Jurkat, Clone E6-1 (cell line): ENCODE measurements around the gene DOLPP1.

Source experiments
- DNase-seq: peaks from one replicate; pipeline ENCODE4 v3.0.0-alpha.2; 2011; ENCODE audit warnings: low read depth, low spot score
- H3K4me3 ChIP-seq: 2 replicates; pipeline ENCODE4 v1.5.1; 2011; ENCODE audit warnings: mild to moderate bottlenecking, low read length, control low read depth, moderate library complexity

Gene DOLPP1

DNA sequence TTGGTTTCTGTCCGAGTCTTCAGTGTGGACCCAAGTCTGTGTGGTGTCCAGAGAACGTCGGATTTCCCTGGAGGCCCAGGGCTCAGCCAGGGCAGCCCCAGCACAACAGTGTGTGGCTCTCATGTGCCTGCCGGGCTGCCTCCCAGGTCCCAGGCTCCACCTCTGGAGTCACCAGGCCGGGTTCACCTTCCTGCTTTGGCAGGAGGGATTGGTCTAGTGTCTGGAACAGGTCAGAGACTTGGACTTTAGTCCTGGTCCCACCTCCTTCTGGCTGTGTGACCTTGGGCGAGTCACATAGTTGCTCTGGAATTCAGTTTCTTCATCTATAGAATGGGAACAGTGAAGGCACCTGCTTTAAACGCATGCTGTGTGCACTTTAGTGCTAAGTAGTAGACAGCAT, 3.2 kb downstream of the DOLPP1 start:
- H3K4me3 ChIP-seq, result no peak overlapping the region
- no peak for DNase-seq

DNA sequence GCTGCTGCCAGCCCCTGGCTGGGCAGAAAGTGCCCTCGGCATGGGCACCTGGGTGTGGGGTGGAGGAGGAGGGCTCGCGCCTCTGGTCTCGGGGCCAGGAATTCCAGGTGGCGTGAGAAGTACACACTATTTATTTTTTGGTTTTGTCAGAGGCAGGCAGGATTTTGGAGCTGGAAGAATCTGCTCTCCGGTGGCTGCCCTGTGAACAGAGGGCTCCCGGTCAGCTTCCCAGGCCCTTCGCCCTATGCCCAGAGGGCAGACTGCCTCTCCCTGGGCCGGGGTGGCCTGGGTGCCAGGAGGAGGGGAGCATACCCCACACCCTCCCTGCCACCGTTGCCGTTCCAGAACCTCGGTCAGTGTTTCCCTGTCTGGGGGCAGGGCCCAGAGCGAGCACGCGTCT, 8.3 kb downstream of the DOLPP1 start:
- H3K4me3 ChIP-seq, result no peak overlapping the region
- no peak for DNase-seq

DNA sequence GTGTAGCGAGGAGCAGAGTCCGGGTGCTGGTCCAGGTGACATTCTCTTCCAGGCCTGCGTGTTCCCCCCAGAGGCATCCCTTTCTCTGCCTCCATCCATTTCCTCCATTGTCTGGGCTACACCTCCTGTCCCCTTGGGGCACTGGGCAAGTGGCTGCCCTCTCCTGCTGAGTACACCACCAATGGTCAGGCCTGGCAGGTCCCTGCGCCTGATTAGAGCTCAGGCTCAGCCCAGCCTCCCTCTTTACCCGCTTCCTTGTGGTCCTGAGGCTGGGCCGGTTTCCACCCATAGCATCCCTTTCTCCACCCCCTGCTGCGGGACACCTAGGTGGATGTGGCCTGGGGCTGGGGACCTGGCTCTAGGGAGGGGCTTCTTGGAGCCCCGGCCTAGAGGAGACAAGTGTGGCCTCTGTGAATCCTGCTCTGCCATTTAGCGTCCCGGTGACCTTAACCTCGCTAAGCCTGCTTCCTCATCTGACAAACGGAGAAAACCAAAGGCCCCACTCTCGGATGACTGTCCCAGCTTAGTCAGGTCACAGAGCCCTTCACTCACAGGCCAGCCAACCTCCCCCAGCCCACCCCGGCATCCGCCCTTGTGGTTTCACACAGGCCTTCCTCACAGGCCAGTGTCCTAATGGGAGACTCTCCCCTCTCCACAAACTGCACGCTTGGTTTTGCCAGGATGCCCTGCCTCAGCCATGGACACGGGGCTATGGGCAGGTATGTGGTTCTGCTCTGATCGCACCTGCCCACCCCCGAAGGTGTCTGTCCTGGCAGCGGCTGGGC, 12.9 kb downstream of the DOLPP1 start:
- H3K4me3 ChIP-seq, result no peak overlapping the region
- no peak for DNase-seq

DNA sequence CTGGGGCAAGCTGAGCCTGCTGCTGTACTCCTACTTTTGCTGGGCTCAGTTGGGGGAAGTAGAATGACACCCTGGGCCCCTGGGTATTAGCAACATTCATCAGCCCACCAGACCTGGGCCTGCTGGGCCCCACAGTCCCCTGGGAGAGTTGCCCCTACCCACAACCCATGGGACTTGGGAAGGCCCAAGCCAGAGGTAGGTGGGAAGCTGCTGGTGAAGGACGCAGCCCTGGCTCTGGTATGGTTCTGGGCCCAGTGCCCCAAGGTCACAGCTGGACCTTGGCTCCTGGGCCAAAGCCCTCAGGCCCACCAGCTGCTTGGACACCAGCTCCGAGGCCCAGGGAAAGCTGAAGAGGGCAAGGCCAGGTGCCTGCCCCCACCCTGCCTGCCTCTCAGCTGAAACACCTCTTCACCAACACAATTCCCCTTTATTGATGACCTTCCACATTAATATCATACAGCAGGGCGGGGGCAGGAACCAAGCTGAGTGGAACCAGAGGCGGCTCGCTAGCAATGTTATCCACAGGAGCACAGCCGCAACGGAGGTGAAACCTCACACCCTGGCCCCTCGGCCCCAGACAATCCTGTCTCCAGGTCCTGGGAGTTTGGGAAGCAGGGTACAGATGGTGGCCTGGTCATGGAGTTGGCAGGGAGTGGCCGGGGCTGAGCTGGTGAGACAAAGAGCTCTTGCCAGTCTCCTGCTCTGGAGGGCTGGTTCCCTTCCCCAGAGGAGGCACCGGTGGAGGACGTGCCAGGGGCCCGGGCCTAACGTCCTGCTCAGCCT, 13.7 kb downstream of the DOLPP1 start:
- no peak overlapping the region for H3K4me3 ChIP-seq
- no peak for DNase-seq

DNA sequence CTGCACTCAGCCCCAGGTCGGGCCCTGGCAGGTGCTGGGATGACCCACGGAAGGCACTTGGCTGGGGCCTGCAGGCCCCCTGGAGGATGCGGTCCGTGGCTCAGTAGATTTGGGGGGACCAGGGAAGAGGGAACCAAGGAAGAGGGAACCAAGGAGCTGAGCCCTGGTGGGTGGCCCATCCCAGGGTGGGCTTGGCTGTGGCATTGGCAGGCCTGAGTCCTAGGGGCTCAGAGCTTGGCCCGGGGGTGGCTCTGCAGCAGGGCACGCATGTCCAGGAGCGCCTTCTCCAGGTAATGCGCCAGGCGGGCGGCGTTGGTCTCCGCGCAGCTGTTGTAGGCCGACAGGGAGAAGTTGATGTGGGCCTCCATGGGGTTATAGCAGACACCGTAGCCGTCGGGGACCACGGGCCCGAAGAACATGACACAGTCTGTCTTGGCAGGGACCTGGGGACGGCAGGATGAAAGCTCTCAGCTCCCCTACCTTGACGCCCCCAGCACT, 14.3 kb downstream of the DOLPP1 start:
- no peak for DNase-seq
- H3K4me3 ChIP-seq, result no peak overlapping the region

DNA sequence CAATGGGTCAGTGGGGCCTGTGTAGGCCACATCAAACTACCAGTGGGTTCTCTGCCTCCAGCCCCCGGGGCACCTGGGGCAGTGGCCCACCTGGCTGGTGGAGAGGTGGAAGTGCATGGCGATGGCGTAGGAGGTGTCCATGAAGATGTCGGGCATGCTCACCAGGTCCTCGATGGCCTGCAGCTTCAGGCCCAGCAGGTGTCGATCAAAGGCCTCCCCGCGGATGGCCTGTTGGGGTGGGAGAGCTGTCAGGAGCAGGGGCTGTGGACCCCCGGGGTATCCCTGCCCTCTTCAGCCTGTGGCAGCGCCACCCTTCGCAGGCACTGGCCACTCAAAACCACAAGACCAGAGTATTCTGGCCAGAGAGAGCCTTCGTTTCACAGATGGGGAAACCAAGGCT, 15.0 kb downstream of the DOLPP1 start:
- H3K4me3 ChIP-seq, result no peak overlapping the region
- DNase-seq, result no peak

DNA sequence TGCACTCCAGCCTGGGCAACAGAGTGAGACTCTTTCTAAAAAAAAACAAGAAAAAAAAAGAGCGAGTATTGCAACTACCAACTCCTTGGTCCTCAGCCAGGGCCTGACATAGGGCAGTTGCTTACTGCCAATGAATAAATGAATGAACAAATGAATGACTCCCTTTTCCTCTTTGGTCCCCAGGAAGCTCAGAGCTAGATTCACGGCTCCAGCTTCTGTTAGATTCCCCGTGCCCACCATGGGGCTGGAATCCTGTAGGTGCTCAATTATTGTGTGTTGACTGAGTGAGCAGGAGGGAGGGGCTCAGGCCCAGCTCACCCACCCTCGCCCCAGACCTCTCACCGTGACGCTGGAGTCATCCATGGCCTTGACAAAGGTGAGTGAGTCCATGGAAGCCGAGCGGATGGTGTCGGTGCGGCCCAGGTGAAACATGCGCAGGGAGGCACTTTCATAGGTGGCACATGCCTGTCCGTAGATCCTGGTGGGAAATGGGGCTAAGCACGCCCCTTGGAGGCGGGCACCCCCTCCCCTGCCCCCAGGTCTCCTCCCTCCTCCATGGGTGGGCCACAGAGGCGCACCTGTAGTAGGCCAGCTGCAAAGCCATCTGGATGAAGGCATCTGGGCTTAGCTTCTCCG, 16.9 kb downstream of the DOLPP1 start:
- H3K4me3 ChIP-seq, result no peak overlapping the region
- no peak for DNase-seq

DNA sequence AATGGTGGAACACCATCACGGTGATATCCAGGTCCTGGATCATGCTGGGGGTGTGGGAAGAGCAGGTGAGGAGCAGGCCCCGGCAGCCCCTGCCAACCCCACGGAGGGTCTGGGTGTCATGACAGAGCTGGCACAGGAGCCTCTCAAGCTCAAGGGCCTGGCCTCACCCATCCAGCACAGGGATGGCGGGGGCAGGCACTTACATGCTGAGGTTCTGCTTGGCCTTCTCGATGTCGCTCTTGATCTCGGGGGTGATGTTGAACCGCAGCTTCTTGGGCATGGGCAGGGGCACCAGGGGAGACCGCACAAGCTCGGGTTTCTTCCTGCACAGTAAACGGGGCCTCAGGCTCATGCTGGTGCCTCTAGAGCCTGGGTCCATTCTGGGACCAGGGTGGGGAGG, 17.4 kb downstream of the DOLPP1 start:
- no peak for DNase-seq
- H3K4me3 ChIP-seq, result no peak overlapping the region

DNA sequence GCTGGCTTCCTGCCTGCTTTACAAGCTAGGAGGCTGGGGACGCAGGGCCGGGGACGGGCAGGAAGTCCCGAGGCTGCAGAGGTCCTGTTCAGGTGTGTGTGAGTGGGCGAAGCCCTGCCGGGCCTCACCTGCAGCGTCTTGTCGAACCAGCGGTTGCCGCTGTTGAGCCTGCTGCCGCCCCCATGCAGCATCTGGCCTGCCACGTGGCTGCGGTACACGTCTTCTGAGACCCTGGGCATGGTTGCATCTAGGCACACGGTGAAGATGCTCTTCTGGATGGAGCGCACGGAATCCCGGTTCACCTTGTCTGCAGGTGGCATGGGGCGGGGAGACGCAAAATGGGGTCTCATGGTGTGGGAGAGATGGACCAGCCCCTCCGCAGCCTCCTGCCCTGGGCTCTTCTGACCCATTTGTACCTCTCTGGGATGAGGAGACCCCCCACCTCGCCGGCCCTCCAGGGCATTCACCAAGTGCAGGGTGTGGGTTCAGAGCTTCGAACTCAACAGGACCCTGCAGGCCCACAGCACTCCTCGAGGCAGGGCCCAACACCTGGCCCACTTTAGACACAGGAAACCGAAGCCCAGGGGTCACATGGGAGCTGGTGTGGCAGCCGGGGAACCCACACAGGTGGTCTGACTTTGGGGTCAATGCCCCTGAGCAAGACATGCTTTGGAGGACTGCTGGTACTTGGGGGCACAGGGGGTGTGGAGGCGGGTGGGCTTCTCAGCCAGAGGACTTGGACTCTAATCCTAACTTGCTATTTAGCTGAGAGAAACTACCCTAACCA, 19.7 kb downstream of the DOLPP1 start:
- no peak for DNase-seq
- H3K4me3 ChIP-seq, result no peak overlapping the region

DNA sequence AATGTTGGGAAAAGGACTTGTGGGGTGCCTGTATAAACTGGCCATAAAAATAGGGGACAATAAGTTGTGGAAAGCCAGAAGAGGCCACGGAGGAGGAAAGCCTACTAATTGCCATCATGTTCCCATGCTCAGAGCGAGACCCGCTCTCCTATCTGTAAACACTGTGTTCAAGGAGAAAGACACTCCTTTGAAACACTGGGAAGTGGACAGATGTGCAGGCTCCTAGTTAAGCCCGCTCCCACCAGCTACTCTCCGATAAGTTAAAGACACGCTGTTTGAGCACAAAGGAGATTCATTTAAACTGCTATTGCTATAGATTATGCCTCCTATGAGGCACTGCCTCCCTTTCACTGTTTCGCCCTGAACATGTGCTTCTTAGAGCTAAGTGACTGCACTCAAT, 20.4 kb downstream of the DOLPP1 start:
- DNase-seq, result no peak

DNA sequence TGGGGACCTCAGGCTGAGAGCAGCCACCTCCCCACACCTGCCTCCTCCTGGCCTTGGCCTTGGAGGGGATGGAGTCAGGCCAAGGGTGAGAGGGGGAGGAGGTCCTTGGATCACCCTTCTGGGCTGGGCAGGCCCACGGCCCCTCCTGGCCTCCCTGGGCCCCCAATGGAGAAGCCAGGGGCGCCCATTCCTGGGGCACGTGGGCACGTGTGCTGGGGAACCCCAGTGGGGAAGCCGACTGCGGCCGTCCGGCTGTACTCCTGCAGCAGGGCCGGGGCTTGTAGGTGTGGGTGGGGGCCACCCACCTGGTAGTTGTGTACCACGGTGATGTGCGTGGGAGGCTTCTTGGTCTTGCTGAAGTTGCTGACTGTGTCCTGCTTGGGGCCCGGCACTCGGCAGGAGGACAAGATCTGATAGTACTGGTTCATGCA, 21.2 kb downstream of the DOLPP1 start:
- no peak for DNase-seq
- H3K4me3 ChIP-seq, result no peak overlapping the region

More for the DNA sequence above, 20.4 kb downstream of the DOLPP1 start:
- no peak overlapping the region for H3K4me3 ChIP-seq

DNA sequence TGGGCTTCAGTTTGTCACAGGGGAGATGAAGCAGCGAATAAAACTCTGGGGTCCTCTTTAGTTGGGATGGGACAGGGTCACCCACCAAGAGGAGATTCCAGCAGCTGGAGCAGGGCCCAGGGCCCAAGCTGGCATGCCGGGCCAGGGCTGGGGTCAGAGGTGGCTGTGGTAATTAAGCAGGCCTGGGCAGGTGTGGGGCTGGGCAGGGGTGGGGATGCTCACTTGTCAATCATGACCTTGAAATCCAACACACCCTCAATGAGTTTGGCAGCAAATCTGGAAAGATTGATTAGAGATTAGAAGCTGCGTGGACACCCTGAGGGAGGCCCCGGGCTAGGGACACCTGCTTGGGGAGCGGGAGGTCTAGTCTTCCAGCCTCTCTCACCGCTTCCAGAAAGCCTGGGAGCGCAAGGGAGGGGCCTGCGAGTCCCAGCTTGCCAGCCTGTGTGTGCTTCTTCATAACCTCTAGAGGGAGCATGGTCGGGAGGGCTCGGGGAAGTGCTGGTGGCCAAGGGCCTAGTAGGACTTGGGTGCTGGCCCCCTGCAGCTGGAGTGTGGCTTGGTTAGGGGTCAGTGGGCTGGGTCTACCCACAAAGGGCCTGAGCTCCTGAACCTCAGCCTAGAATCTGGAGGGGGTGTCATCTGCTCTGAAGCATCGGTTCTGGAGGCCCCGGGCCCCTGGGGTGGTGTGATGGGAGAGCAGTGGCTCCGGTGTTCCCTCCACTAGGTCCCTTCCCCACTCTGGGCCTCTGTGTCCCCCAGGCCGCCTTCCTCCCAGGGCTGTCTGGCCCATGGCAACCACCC, 22.1 kb downstream of the DOLPP1 start:
- no peak overlapping the region for H3K4me3 ChIP-seq
- peak; percentile 32 for DNase-seq

DNA sequence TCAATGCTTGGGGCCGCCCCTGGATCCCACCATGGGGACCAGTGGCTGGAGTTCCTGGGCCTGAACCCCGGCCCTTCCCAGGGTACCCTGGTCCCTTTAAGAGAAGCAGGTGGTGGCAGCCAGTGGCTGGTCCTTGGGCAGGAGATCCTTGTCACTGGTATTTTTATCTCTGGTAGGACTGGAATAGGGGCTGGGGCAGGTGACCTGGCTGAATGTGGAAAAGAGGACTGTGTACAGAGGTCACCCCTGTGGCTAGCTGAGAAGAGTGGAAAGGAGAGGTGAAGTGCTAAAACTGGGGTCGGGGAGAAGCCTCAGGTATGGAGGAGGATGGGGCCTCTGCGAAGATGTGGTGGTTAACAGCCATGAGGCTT, 22.7 kb downstream of the DOLPP1 start:
- no peak for DNase-seq
- no peak overlapping the region for H3K4me3 ChIP-seq

DNA sequence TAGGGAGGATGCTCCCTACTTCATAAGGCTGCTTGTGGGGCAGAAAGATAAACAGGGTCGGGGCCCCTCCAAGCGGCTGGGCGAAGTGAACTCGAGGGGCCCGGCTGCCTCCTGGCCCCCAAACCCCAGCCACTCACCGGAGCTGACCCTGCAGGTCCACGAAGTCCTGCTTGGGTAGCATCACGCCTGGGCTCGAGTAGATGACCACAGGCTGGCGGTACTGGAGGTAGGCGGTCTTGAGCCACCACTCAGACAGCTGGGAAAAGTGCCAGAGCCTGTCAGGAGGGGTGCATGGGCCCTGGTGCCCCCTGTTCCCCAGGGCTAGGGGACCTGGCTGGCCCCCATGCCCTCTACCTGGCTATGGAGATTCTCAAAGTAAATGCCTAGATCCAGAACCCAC, 23.1 kb downstream of the DOLPP1 start:
- no peak for DNase-seq
- no peak overlapping the region for H3K4me3 ChIP-seq

DNA sequence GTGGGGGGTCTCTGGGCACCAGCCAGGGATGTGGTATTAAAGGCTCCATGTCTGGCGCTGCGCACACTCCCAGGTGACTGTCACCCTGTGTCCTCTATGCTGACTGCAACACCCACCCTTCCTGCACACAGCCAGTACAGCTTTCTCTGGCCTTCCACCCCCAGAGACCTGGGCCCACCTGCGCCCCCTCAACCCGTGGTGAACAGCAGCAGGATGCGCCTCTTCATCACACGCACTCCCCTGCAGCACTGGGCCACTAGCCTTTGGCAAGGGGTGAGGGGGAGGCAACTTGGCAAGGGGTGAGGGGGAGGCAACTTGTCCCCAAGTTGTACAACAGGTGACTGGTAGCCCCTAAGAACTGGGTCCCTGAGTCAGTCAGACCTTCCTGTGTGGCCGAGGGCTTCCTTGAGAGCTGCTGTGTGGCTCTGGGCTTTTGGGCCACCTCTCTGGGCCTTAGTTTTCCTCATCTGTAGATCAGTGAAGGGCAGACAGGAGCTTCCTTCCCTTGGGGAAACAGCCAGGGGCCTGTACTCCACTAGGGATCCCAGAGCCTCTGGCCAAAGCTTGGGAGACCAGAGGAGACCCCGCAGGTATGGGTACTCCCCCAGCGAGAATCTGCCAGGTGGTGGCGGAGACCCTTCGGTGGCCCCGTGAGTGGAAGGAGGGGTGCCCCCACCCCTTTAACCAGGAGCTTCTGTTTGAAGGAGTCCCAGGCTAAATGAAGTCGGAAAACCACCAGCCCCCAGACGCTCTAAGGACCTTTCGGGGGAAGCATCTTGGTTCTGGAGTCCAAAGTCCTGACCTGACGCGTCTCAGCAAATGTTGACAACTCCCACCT, 25.2 kb downstream of the DOLPP1 start:
- no peak for DNase-seq
- H3K4me3 ChIP-seq, result no peak overlapping the region

DNA sequence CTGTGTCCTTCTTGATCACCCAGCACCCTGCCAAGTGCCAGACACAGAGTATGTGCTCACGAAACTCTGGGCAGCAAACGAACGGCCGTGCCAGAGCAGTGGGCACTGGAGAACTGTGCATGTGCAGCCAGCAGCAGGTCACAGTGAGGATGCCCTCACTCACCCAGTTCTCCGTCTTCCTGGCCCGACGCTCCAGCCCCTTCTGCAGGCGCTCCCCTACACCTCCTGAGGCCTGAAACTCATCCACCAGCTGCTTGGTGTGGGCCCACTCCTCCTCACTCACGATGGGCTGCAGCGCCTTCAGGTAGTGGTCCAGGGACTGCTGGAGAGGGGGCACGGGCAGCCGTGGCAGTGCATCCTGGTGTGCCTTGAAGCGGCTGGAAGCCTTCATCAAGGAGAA, 26.7 kb downstream of the DOLPP1 start:
- DNase-seq, result no peak
- no peak overlapping the region for H3K4me3 ChIP-seq

DNA sequence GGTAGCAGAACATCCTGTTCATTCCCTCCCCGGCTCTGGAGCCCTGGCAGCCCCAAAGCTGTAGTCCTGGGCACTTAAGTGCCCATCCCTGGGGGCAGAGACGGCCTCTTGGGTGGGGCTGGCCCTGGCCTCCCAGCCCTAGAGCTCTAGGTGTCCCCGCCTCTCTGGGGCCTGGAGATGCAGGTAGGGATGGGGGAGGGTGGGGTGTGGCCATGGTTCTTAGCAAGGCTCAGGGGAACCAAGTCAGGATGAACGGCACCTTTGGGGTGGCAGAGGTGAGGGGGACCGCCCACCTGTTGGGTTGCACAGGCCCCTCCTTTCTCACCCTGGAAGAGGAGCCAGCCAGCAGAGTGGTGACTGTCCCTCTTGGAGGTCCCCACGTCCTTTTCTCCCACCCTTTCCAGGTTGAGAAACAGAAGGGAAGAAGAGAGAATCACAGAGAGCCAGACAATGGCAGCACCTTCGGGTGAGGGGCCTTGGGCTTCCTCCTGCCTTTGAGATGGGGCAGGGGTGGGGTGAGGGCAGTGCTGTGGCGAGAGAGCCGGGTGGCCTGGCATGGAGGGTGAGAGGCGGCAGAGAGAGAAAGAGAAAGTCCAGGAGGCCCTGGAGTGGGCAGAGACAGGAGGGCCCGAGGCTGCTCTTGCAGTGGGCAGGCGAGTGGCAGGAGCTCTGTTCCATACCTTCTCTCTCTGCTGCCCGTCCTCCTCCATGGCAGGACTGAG, 27.3 kb downstream of the DOLPP1 start:
- H3K4me3 ChIP-seq, result no peak overlapping the region
- no peak for DNase-seq
